GM12878 (cell line): ENCODE data around the gene S100A16.

ENCODE experiments used
- CEBPB ChIP-seq, 2 experiments: fragments of 150-350 bp in 1 of 2; IDR thresholded peaks; 2 replicates each; pipeline ENCODE4 v1.6.1; 2012 to 2014; ENCODE audit warnings: low read depth in 2 of 2, low read length in 2 of 2, borderline replicate concordance in 1 of 2, inconsistent platforms in 1 of 2
- SPI1 ChIP-seq: IDR thresholded peaks from 2 replicates; pipeline ENCODE4 v1.6.1; 2011; ENCODE audit warnings: low read depth, mild to moderate bottlenecking, low read length, moderate library complexity, borderline replicate concordance; ENCODE audit not compliant: insufficient read depth
- TF ChIP-seq, protein P1 (sequence below): IDR thresholded peaks from 2 replicates; pipeline ENCODE4 v1.6.1; 2011; ENCODE audit warnings: low read depth, mild to moderate bottlenecking, low read length, moderate library complexity, borderline replicate concordance; ENCODE audit errors: extremely low read depth

DNA sequence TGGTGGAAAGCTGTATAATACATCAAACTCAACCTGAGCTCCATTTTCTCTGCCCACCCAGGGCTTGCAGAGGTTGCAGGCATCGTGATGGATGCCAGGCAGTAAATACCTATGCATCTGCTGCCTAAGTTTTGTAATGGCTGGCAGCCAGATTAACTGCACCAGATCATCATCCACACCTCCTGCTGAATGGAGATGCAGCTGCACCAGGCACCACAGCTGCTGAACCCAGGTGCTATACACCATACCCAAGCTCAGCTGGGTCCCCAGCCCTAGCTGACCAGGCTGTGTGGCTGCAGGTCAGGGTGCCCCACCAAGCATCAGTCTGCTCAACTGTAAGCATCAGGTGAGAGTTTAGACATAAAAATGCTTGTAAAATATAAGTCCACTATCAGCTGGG, 38.8 kb upstream of the S100A16 start:
- TF ChIP-seq, protein P1, sequence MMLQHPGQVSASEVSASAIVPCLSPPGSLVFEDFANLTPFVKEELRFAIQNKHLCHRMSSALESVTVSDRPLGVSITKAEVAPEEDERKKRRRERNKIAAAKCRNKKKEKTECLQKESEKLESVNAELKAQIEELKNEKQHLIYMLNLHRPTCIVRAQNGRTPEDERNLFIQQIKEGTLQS: no peak
- TF ChIP-seq SPI1 (no peak), CEBPB (IDR thresholded peaks at IDR 0.05; ENCODE audit: borderline replicate concordance in 1 of 2, low read depth in 2 of 2, low read length in 2 of 2) (no peak)
